ENCODE results near the gene KIF5C.

GRCh38 chr2:148979919-148980277 is 104.9 kb downstream of the KIF5C start:
- TF ChIP-seq, protein P1, sequence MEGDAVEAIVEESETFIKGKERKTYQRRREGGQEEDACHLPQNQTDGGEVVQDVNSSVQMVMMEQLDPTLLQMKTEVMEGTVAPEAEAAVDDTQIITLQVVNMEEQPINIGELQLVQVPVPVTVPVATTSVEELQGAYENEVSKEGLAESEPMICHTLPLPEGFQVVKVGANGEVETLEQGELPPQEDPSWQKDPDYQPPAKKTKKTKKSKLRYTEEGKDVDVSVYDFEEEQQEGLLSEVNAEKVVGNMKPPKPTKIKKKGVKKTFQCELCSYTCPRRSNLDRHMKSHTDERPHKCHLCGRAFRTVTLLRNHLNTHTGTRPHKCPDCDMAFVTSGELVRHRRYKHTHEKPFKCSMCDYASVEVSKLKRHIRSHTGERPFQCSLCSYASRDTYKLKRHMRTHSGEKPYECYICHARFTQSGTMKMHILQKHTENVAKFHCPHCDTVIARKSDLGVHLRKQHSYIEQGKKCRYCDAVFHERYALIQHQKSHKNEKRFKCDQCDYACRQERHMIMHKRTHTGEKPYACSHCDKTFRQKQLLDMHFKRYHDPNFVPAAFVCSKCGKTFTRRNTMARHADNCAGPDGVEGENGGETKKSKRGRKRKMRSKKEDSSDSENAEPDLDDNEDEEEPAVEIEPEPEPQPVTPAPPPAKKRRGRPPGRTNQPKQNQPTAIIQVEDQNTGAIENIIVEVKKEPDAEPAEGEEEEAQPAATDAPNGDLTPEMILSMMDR (IDR thresholded peaks at IDR 0.05) = no peak
- TF ChIP-seq EZH2 (IDR thresholded peaks at IDR 0.05; ENCODE audit: borderline replicate concordance, insufficient read depth, low read depth, low read length, poor library complexity, severe bottlenecking) = no peak

Data from B cell (primary cell).